Measurements from ENCODE around the gene DRG2. TPM values are rescaled to one million over a fixed set of nuclear protein-coding genes. Genes with fewer than 3 reads are reported as not detected.

Gene DRG2
- polyA plus RNA-seq, 1 experiment: 31.5 TPM

DNA sequence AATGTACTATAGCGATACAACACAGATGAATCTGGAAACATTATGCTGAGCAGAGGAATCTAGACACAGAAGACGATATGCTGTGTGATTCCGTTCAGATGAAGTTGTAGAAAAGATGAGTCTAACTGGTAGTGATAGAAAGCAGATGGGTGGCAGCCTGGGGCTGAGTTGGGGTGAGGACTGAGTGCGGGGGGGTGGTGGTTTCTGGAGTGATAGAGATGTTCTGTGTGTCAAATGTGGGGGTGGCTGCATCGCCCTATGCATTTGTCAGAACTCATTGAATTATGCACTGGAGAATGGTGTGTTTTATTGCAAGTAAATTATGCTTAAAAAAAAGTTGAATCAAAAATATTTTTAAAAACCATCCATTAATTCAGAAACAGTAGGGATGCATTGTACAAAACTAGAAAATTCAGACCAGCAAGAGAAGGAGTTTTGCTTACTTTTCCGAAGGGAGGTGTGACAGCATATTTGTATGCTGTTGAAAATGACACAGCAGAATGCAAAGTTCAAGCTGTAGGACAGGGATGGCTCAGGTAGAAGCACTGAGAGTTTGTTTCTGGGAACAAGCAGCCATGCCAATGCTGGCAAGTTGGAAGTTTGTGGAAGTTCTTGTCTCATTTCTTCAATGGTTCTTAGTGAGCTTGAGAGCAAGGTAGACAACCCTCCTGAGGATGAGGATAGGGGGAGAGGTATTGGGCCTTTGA lies 13.0 kb upstream of the DRG2 start:
- H3K4me3 ChIP-seq (ENCODE audit: low read depth, low read length): no peak overlapping the region
- TF ChIP-seq, protein P1, sequence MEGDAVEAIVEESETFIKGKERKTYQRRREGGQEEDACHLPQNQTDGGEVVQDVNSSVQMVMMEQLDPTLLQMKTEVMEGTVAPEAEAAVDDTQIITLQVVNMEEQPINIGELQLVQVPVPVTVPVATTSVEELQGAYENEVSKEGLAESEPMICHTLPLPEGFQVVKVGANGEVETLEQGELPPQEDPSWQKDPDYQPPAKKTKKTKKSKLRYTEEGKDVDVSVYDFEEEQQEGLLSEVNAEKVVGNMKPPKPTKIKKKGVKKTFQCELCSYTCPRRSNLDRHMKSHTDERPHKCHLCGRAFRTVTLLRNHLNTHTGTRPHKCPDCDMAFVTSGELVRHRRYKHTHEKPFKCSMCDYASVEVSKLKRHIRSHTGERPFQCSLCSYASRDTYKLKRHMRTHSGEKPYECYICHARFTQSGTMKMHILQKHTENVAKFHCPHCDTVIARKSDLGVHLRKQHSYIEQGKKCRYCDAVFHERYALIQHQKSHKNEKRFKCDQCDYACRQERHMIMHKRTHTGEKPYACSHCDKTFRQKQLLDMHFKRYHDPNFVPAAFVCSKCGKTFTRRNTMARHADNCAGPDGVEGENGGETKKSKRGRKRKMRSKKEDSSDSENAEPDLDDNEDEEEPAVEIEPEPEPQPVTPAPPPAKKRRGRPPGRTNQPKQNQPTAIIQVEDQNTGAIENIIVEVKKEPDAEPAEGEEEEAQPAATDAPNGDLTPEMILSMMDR (IDR thresholded peaks at IDR 0.05; ENCODE audit: low read depth, low read length): no peak
- H3K9me3 ChIP-seq (ENCODE audit: control insufficient read depth, insufficient read depth, low read length): no peaks in the 10 kb centered on the region
- DNase-seq (ENCODE audit: low read depth, low spot score): no peak
- ChIA-PET POLR2A (no interaction called here), CTCF (interaction anchor here (0.6 kb wide), 1 partner anchor 259 kb away, joined by 3 read pairs; no protein-coding TSS in a partner anchor)
- H3K27me3 ChIP-seq (ENCODE audit: control insufficient read depth, insufficient read depth, low read length): peaks cover 3% of the 10 kb centered on the region
- no peak overlapping the region for H3K27ac ChIP-seq (ENCODE audit: low read depth, low read length)

DNA sequence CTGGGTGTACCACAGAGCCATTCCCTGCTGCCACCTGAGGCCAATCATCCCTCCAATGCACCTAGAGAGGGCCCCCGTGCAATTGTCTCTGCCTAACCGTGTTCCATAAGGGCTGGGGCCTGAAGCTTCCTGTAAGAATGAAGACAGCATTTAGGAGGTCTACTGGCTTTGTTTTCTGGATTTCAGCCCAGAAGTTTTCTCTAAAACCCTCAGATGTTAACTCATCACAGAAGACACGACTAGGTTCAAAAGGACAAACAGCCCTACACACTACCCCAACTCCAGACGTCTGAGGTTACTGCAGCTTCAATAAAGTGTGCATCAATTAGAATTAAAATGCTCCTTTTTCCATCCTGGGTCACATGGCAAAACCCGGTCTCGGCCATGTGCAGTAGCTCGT lies 10.8 kb upstream of the DRG2 start:
- ChIA-PET CTCF (no interaction called here), POLR2A (no interaction called here)
- Histone ChIP-seq H3K27me3 (ENCODE audit: control insufficient read depth, insufficient read depth, low read length) (peaks cover 3% of the 10 kb centered on the region), H3K9me3 (ENCODE audit: control insufficient read depth, insufficient read depth, low read length) (no peaks in the 10 kb centered on the region), H3K4me3 (ENCODE audit: low read depth, low read length) (no peak overlapping the region), H3K27ac (ENCODE audit: low read depth, low read length) (no peak overlapping the region)
- no peak for DNase-seq (ENCODE audit: low read depth, low spot score)
- TF ChIP-seq, protein P1 (IDR thresholded peaks at IDR 0.05; ENCODE audit: low read depth, low read length): no peak

DNA sequence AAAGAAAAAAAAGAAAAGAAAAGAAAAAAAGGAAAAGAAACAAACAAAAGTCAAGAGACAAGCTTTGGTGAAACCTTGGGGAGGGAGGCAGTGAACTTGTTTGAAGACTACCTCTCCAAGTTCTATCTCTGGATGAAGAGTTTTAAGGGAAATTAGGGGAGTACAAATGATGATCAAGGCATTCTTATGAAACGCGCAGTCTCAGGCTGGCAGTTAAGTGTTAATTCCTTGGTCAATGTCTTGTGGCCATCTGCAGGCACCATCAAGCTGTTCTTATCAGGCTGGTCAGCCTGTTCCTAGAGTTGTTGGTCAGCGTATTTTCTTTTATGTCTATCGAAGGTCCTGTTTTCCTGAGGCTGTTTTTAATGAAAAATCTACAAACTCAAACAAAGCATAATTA lies 8.2 kb upstream of the DRG2 start:
- H3K4me3 ChIP-seq (ENCODE audit: low read depth, low read length): no peak overlapping the region
- ChIA-PET POLR2A (no interaction called here), CTCF (no interaction called here)
- no peak overlapping the region for H3K27ac ChIP-seq (ENCODE audit: low read depth, low read length)
- no peaks in the 10 kb centered on the region for H3K9me3 ChIP-seq (ENCODE audit: control insufficient read depth, insufficient read depth, low read length)
- DNase-seq (ENCODE audit: low read depth, low spot score): no peak
- TF ChIP-seq, protein P1 (IDR thresholded peaks at IDR 0.05; ENCODE audit: low read depth, low read length): no peak
- peaks cover 3% of the 10 kb centered on the region for H3K27me3 ChIP-seq (ENCODE audit: control insufficient read depth, insufficient read depth, low read length)

GRCh38 chr17:18084256-18084655 lies 3.5 kb upstream of the DRG2 start:
- Histone ChIP-seq H3K9me3 (ENCODE audit: control insufficient read depth, insufficient read depth, low read length) (no peaks in the 10 kb centered on the region), H3K4me3 (ENCODE audit: low read depth, low read length) (no peak overlapping the region), H3K27ac (ENCODE audit: low read depth, low read length) (no peak overlapping the region), H3K27me3 (ENCODE audit: control insufficient read depth, insufficient read depth, low read length) (no peaks in the 10 kb centered on the region)
- no peak for DNase-seq (ENCODE audit: low read depth, low spot score)
- POLR2A ChIA-PET: no interaction called here
- TF ChIP-seq, protein P1 (IDR thresholded peaks at IDR 0.05; ENCODE audit: low read depth, low read length): no peak
- CTCF ChIA-PET: no interaction called here

- ChIA-PET POLR2A (interaction anchor here (0.6 kb wide), 1 partner anchor 12 kb away, joined by 7 read pairs; no protein-coding TSS in a partner anchor), CTCF (no interaction called here)
- Histone ChIP-seq H3K9me3 (ENCODE audit: control insufficient read depth, insufficient read depth, low read length) (no peaks in the 10 kb centered on the region), H3K27me3 (ENCODE audit: control insufficient read depth, insufficient read depth, low read length) (no peaks in the 10 kb centered on the region), H3K4me3 (ENCODE audit: low read depth, low read length) (no peak overlapping the region), H3K27ac (ENCODE audit: low read depth, low read length) (no peak overlapping the region)
- DNase-seq (ENCODE audit: low read depth, low spot score): no peak
- TF ChIP-seq, protein P1 (IDR thresholded peaks at IDR 0.05; ENCODE audit: low read depth, low read length): no peak
Observed at GRCh38 chr17:18089613-18090012, 1.9 kb downstream of the DRG2 start.
